Measurements from ENCODE around the gene DBF4. TPM values are rescaled to one million over a fixed set of nuclear protein-coding genes. Genes with fewer than 3 reads are reported as not detected.
A peak's percentile ranks its signal among the peaks of the same experiment; 100 is the strongest.
"Not testable (repeated sequence)": the region's sequence is repeated elsewhere in the genome, so short reads cannot be mapped to it uniquely, and the experiment has no call there.

DBF4 gene
- total RNA-seq, 2 donors from 2014 or later = 46.5 to 63.2 TPM

DNA sequence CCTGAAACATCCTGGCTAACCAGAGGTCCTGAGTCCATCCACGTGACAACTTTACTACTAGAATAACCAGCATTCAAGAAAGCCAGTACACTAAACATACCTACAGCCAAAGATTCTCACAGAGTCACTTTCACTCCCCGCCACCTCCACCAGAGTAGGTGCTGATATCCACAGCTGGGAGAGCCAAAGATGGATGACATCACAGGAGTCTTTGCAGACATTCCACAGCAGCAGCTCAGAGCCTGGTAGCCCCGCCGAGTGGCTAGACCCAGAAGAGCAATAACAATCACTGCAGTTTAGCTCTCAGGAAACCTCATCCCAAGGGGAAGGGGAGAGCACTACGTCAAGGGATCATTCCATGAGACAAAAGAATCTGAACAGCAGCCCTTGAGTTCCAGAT, 44.3 kb downstream of the DBF4 start:
- no peak overlapping the region for H3K4me3 Mint-ChIP-seq
- peak; percentile 65 for DNase-seq
- H3K9me3 ChIP-seq (ENCODE audit: control insufficient read depth, low read length) = no peaks in the 10 kb centered on the region

GRCh38 chr7:87922759-87923395, 46.6 kb downstream of the DBF4 start:
- not testable (repeated sequence) for H3K4me3 Mint-ChIP-seq; H3K27ac ChIP-seq (ENCODE audit: low read depth, low read length); H3K9me3 ChIP-seq (ENCODE audit: control insufficient read depth, low read length); H3K27me3 ChIP-seq (ENCODE audit: control insufficient read depth, insufficient read depth, low read length, poor library complexity, severe bottlenecking); H3K4me1 ChIP-seq (ENCODE audit: control insufficient read depth, insufficient read depth, low read length); H3K27me3 Mint-ChIP-seq (ENCODE audit: insufficient read depth); H3K4me3 ChIP-seq (ENCODE audit: low read length); H3K4me1 Mint-ChIP-seq; H3K9me3 Mint-ChIP-seq; DNase-seq; H3K9ac ChIP-seq (ENCODE audit: extremely low read depth, low read length, poor library complexity, severe bottlenecking); H3K36me3 ChIP-seq (ENCODE audit: control insufficient read depth, insufficient read depth, low read length); H3K36me3 Mint-ChIP-seq (ENCODE audit: low read depth); H3K27ac Mint-ChIP-seq
- WGBS, 2 experiments (ENCODE audit: insufficient coverage in 1 of 2, insufficient read length in 1 of 2) = 81 to 95% methylated on average over 3 to 8 of the region's 8 CpGs

More for the DNA sequence above, 44.3 kb downstream of the DBF4 start:
- H3K9ac ChIP-seq (ENCODE audit: extremely low read depth, low read length, poor library complexity, severe bottlenecking) = no peak overlapping the region
- Mint-ChIP-seq H3K9me3 (no peaks in the 10 kb centered on the region), H3K36me3 (ENCODE audit: low read depth) (no peaks in the 10 kb centered on the region), H3K27ac (no peak overlapping the region), H3K4me1 (peaks cover 3% of the 10 kb centered on the region), H3K27me3 (ENCODE audit: insufficient read depth) (no peaks in the 10 kb centered on the region)
- TF ChIP-seq, protein P1, sequence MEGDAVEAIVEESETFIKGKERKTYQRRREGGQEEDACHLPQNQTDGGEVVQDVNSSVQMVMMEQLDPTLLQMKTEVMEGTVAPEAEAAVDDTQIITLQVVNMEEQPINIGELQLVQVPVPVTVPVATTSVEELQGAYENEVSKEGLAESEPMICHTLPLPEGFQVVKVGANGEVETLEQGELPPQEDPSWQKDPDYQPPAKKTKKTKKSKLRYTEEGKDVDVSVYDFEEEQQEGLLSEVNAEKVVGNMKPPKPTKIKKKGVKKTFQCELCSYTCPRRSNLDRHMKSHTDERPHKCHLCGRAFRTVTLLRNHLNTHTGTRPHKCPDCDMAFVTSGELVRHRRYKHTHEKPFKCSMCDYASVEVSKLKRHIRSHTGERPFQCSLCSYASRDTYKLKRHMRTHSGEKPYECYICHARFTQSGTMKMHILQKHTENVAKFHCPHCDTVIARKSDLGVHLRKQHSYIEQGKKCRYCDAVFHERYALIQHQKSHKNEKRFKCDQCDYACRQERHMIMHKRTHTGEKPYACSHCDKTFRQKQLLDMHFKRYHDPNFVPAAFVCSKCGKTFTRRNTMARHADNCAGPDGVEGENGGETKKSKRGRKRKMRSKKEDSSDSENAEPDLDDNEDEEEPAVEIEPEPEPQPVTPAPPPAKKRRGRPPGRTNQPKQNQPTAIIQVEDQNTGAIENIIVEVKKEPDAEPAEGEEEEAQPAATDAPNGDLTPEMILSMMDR (conservative IDR thresholded peaks at IDR 0.05) = peak; percentile 42
- H3K27me3 ChIP-seq (ENCODE audit: control insufficient read depth, insufficient read depth, low read length, poor library complexity, severe bottlenecking) = no peaks in the 10 kb centered on the region
- no peak overlapping the region for H3K27ac ChIP-seq (ENCODE audit: low read depth, low read length)
- no peaks in the 10 kb centered on the region for H3K4me1 ChIP-seq (ENCODE audit: control insufficient read depth, insufficient read depth, low read length)
- whole genome bisulfite sequencing, 2 experiments (ENCODE audit: insufficient coverage in 1 of 2, insufficient read length in 1 of 2) = 80 to 92% methylated on average over 2 to 5 of the region's 5 CpGs
- no peak overlapping the region for H3K4me3 ChIP-seq (ENCODE audit: low read length)
- H3K36me3 ChIP-seq (ENCODE audit: control insufficient read depth, insufficient read depth, low read length) = no peaks in the 10 kb centered on the region

DNA sequence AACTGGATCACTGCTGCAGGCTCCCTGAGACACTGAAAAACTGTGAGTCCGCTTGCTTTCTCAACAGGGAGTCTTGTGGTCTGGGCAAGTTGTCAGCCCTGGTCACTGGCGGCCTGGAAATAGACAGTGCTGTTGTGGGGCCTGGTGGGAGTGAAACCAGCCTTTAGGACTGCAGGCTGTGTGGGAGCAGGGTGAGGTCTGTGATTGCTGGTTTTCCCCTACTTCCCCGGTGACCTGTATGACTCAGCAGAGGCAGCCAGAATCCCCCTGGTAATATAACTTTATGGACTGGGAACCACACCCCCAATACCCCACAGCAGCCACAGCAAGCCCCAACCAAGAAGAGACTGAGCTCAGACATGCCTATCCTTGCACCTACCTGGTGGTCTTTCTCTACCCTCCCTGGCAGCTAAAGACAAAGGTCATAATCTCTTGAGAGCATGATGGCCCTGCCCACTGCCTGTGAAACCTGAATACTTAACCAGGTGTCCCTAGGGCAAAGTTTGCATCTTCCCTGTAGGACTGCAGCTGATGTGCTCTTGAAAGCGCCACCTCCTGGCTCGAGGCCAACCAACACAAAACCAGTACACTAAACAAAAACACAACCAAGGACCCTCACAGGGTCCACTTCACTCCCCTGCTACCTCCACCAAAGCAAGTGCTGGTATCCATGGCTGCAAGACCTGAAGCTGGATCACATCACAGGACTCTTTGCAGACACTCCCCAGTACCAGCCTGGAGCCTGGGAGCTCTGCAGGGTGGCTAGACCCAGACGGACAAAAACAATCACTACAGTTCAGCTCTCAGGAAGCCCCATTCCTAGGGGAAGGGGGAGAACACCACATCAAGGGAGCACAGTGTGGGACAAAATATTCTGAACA, 50.5 kb downstream of the DBF4 start:
- no peak overlapping the region for H3K9ac ChIP-seq (ENCODE audit: extremely low read depth, low read length, poor library complexity, severe bottlenecking)
- no peaks in the 10 kb centered on the region for H3K4me1 ChIP-seq (ENCODE audit: control insufficient read depth, insufficient read depth, low read length)
- TF ChIP-seq, protein P1 (conservative IDR thresholded peaks at IDR 0.05) = peak; percentile 79
- H3K36me3 ChIP-seq (ENCODE audit: control insufficient read depth, insufficient read depth, low read length) = no peaks in the 10 kb centered on the region
- no peaks in the 10 kb centered on the region for H3K9me3 ChIP-seq (ENCODE audit: control insufficient read depth, low read length)
- peaks cover 7% of the 10 kb centered on the region for H3K4me1 Mint-ChIP-seq
- peaks cover 4% of the 10 kb centered on the region for H3K27me3 ChIP-seq (ENCODE audit: control insufficient read depth, insufficient read depth, low read length, poor library complexity, severe bottlenecking)
- H3K4me3 Mint-ChIP-seq = no peak overlapping the region
- no peak overlapping the region for H3K4me3 ChIP-seq (ENCODE audit: low read length)
- no peaks in the 10 kb centered on the region for H3K9me3 Mint-ChIP-seq
- peak overlapping the region; percentile 93 for H3K27ac Mint-ChIP-seq
- H3K27me3 Mint-ChIP-seq (ENCODE audit: insufficient read depth) = peaks cover 19% of the 10 kb centered on the region
- no peaks in the 10 kb centered on the region for H3K36me3 Mint-ChIP-seq (ENCODE audit: low read depth)
- DNase-seq = peak; percentile 92
- WGBS, 2 experiments (ENCODE audit: insufficient coverage in 1 of 2, insufficient read length in 1 of 2) = 56 to 100% methylated on average over 2 to 6 of the region's 6 CpGs
- H3K27ac ChIP-seq (ENCODE audit: low read depth, low read length) = no peak overlapping the region
